GM12878 (cell line): ENCODE data around the gene KDM6B.

ENCODE experiments used
- ASH2L ChIP-seq: fragments of 300-600, 200-600 bp; sonication (generic); IDR thresholded peaks from 2 replicates; pipeline ENCODE4 v1.6.1; 2017; ENCODE audit warnings: low read depth, mild to moderate bottlenecking, borderline replicate concordance
- BHLHE40 ChIP-seq, 2 experiments: fragments of 450-650 bp in 1 of 2; IDR thresholded peaks; 2 replicates each; pipeline ENCODE4 v1.6.1; 2011 to 2017; ENCODE audit warnings: low read depth in 2 of 2, borderline replicate concordance in 1 of 2, improper control_type of control experiment in 1 of 2, low read length in 1 of 2, mild to moderate bottlenecking in 1 of 2
- CHD4 ChIP-seq: fragments of 200-600 bp; sonication (generic); IDR thresholded peaks from 2 replicates; pipeline ENCODE4 v1.6.1; 2016; ENCODE audit warnings: mild to moderate bottlenecking
- CTCF ChIP-seq, 3 experiments: IDR thresholded peaks in 2 of 3; conservative IDR thresholded peaks in 1 of 3; 2 replicates each; pipeline ENCODE4 v1.5.1; 2011; ENCODE audit warnings: low read depth in 3 of 3, low read length in 3 of 3, mild to moderate bottlenecking in 3 of 3, control low read depth in 2 of 3, moderate library complexity in 2 of 3, inconsistent platforms in 1 of 3, mixed read lengths in 1 of 3; ENCODE audit not compliant: control insufficient read depth in 2 of 3, insufficient read depth in 1 of 3; ENCODE audit errors: extremely low read depth in 1 of 3
- FOS ChIP-seq: IDR thresholded peaks from 3 replicates; pipeline ENCODE4 v1.6.1; 2011; ENCODE audit warnings: borderline replicate concordance; ENCODE audit not compliant: insufficient read length; ENCODE audit errors: extremely low read depth
- FOXK2 ChIP-seq: fragments of 450-650 bp; IDR thresholded peaks from 2 replicates; pipeline ENCODE4 v1.6.1; 2017; ENCODE audit warnings: mild to moderate bottlenecking, moderate library complexity
- RAD21 ChIP-seq: IDR thresholded peaks from 2 replicates; pipeline ENCODE4 v1.6.1; 2011; ENCODE audit warnings: mild to moderate bottlenecking, low read depth, low read length, moderate library complexity; ENCODE audit not compliant: insufficient read depth
- REST ChIP-seq: IDR thresholded peaks from 2 replicates; pipeline ENCODE4 v1.6.1; 2012; ENCODE audit warnings: mild to moderate bottlenecking, low read depth, low read length
- ZNF274 ChIP-seq: IDR thresholded peaks from one replicate; pipeline ENCODE4 v1.8.0; 2011; ENCODE audit not compliant: insufficient read length, insufficient read depth

GRCh38 chr17:7803981-7804380 lies 30.0 kb upstream of the KDM6B start:
- TF ChIP-seq CHD4 (no peak), RAD21 (no peak), FOXK2 (no peak), CTCF (IDR thresholded peaks at IDR 0.05 in 2 of 3, conservative IDR thresholded peaks at IDR 0.05 in 1 of 3; ENCODE audit: control insufficient read depth in 2 of 3, extremely low read depth in 1 of 3, insufficient read depth in 1 of 3, low read depth in 3 of 3, low read length in 3 of 3) (no peak), BHLHE40 (IDR thresholded peaks at IDR 0.05; ENCODE audit: borderline replicate concordance in 1 of 2, low read depth in 2 of 2, low read length in 1 of 2) (no peak), FOS (no peak), REST (no peak), ASH2L (no peak), ZNF274 (no peak)
